Measurements from ENCODE around the gene CFAP20DC. TPM values are rescaled to one million over a fixed set of nuclear protein-coding genes. Genes with fewer than 3 reads are reported as not detected.
"Not testable (repeated sequence)": the region's sequence is repeated elsewhere in the genome, so short reads cannot be mapped to it uniquely, and the experiment has no call there.

CFAP20DC gene
- total RNA-seq, 1 donor, result 0.10 TPM

DNA sequence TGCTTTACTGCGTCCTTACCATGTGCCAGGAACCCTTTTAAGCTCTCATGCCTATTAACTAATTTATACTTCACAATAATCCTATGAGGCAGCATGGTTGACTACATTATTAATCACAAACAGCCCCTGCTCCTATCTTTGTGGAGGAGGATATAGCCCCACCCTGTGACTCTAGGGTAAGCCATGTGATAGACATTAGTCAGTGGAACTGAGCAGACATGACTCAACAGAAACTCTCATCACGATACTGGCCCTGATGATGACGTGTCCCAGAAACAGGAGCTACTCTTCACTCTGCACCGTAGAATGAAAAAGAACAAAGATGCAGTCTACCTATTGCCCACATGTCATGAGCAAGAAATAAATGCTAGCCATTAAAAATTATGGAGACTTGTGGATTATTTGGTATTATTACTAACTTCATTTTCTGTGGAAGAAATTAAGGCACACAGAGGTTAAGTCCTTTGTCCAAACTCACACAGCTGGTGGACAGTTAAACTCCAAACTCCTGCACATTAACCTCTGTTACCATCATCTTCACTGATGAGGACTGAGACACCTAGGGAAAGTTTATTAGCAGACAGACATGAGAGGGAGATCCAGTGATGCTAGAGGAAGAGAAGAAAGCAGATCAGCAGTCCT is 51.2 kb downstream of the CFAP20DC start:
- no peaks in the 10 kb centered on the region for H3K9me3 ChIP-seq (ENCODE audit: low read depth, low read length)
- H3K27me3 ChIP-seq (ENCODE audit: insufficient read depth, low read length), result no peaks in the 10 kb centered on the region

DNA sequence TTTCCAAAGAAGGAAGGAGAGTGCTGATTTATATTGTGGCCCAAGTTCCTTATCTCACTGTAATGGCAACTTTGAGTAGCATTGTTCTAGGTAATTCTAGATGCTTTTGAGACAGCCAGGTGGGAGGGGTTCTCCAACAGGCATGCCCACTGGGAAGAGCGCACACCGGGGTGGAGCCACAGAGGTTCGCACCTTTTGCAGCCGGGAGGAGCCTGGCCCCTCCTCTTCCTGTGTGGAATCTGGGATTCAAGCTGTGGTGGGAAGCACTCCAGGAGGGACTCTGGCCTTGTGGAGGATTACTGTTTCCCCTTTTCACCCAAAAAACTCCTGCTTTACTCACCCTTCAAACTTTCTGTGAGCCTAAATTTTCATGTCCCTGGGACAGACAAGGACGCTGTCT is 53.1 kb downstream of the CFAP20DC start:
- H3K27me3 ChIP-seq (ENCODE audit: insufficient read depth, low read length), result no peaks in the 10 kb centered on the region
- no peaks in the 10 kb centered on the region for H3K4me1 ChIP-seq (ENCODE audit: insufficient read depth, low read length)
- H3K4me3 ChIP-seq (ENCODE audit: low read length), result no peak overlapping the region
- no peaks in the 10 kb centered on the region for H3K9me3 ChIP-seq (ENCODE audit: low read depth, low read length)

More for the DNA sequence above, 51.2 kb downstream of the CFAP20DC start:
- Histone ChIP-seq H3K4me3 (ENCODE audit: low read length) (no peak overlapping the region), H3K4me1 (ENCODE audit: insufficient read depth, low read length) (no peaks in the 10 kb centered on the region)

DNA sequence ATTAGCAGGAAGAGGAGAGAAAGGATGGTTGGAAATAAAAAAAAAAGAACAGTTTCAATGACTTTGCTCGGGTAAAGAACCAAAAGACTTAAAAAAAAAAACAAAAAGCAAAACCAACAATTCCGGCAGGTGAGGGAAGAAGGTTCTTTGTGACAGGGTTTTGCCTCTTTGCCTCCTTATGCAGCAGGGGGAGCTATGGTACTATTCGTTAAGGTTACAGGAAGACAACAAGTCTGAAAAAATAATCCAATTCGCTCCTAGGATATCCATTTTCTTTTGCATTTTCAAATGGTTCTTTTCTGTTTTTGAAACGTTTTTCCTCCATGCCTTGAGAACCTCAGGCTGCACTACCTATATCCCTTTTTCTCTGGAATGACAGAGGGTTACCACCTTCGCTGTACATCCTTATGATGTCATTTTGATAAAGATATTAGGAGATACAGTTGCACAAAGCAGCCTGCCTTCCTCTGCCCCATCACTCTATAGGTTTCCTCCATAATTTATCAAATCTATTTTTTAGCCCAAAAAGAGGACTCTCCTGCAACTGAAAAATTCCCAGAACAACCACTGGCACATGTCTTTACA is 55.0 kb downstream of the CFAP20DC start:
- Histone ChIP-seq H3K4me1 (ENCODE audit: insufficient read depth, low read length) (no peaks in the 10 kb centered on the region), H3K4me3 (ENCODE audit: low read length) (no peak overlapping the region), H3K27me3 (ENCODE audit: insufficient read depth, low read length) (no peaks in the 10 kb centered on the region), H3K9me3 (ENCODE audit: low read depth, low read length) (no peaks in the 10 kb centered on the region)

DNA sequence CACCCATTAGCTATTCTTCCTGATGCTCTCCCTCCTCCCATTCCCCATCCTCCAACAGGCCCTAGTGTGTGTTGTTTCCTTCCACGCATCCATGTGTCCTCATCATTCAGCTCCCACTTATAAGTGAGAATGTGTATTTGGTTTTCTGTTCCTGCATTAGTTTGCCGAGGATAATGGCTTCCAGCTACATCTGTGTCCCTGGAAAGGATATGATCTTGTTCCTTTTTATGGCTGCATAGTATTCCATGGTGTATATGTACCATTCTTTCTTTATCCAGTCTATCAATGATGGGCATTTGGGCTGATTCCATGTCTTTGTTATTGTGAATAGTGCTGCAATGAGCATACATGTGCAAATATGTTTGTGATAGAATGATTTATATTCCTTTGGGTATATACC is 56.3 kb downstream of the CFAP20DC start:
- Histone ChIP-seq H3K4me3 (ENCODE audit: low read length) (no peak overlapping the region), H3K9me3 (ENCODE audit: low read depth, low read length) (no peaks in the 10 kb centered on the region), H3K27me3 (ENCODE audit: insufficient read depth, low read length) (no peaks in the 10 kb centered on the region), H3K4me1 (ENCODE audit: insufficient read depth, low read length) (no peaks in the 10 kb centered on the region)

- Histone ChIP-seq H3K4me3 (ENCODE audit: low read length) (no peak overlapping the region), H3K9me3 (ENCODE audit: low read depth, low read length) (no peaks in the 10 kb centered on the region), H3K4me1 (ENCODE audit: insufficient read depth, low read length) (no peaks in the 10 kb centered on the region), H3K27me3 (ENCODE audit: insufficient read depth, low read length) (no peaks in the 10 kb centered on the region)
Measured at GRCh38 chr3:58991623-58992022, 58.2 kb downstream of the CFAP20DC start.

DNA sequence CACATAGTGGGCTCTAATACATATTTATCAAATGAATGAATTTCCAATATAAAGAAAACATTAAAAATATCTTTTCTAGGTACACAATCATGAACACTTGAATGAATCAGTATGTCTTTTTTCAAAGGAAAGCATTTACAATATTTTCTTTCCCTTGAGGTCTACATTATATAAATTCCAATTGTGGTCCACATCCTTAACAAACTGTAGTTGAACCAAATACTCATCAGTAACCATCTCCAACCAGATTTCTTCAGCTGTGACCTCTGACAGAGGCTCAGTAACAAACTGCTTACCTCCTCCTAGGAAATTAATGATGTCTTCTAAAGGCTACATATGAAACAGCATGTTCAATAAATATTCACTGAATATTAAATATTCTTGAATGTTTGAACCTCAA is 58.8 kb downstream of the CFAP20DC start:
- Histone ChIP-seq H3K4me1 (ENCODE audit: insufficient read depth, low read length) (no peaks in the 10 kb centered on the region), H3K4me3 (ENCODE audit: low read length) (no peak overlapping the region), H3K27me3 (ENCODE audit: insufficient read depth, low read length) (no peaks in the 10 kb centered on the region), H3K9me3 (ENCODE audit: low read depth, low read length) (no peaks in the 10 kb centered on the region)

DNA sequence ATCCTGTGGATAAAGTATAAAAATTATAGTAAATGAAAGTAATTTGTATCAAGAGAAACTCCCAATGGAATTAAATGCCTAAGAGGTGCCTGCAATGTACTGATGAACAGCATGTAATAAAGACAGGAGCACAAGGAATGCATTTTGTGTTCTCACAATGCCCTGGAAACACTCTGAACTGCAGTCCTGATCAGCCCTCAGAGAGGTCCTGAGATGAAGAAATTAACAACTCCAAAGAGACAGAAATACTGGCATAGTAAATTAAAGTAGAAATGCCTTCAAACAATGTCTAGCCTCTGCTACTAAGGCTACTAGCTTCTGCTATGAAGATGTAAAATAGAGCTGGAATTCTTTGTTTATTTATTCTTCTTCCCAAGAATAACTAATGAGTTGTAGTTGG is 59.9 kb downstream of the CFAP20DC start:
- Histone ChIP-seq H3K27me3 (ENCODE audit: insufficient read depth, low read length) (no peaks in the 10 kb centered on the region), H3K9me3 (ENCODE audit: low read depth, low read length) (no peaks in the 10 kb centered on the region), H3K4me3 (ENCODE audit: low read length) (no peak overlapping the region), H3K4me1 (ENCODE audit: insufficient read depth, low read length) (no peaks in the 10 kb centered on the region)

GRCh38 chr3:58989163-58989562 is 60.7 kb downstream of the CFAP20DC start:
- H3K27me3 ChIP-seq (ENCODE audit: insufficient read depth, low read length), result no peaks in the 10 kb centered on the region
- H3K4me1 ChIP-seq (ENCODE audit: insufficient read depth, low read length), result no peaks in the 10 kb centered on the region
- no peak overlapping the region for H3K4me3 ChIP-seq (ENCODE audit: low read length)
- H3K9me3 ChIP-seq (ENCODE audit: low read depth, low read length), result no peaks in the 10 kb centered on the region

- Histone ChIP-seq H3K4me3 (ENCODE audit: low read length) (no peak overlapping the region), H3K27me3 (ENCODE audit: insufficient read depth, low read length) (no peaks in the 10 kb centered on the region), H3K9me3 (ENCODE audit: low read depth, low read length) (no peaks in the 10 kb centered on the region), H3K4me1 (ENCODE audit: insufficient read depth, low read length) (no peaks in the 10 kb centered on the region)
Measured at GRCh38 chr3:58988041-58988440, 61.8 kb downstream of the CFAP20DC start.

DNA sequence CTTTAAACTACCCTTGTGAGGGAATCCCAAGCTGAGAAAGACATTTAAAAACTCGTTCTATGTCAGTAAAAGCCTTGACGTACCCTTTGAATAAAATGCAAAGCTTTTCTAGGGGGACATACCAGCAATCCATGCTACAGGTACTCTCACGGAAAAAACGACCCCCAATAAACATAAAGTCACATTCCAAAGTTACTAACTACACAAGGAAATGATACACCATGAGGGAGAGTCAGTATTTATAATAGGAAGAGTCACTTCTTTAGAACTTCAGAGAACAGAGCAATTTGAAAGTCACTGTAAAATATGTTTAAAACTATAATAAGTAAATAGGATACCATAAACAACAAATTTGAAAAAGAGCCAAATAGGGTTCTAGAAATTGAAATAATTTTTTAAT is 63.2 kb downstream of the CFAP20DC start:
- Histone ChIP-seq H3K9me3 (ENCODE audit: low read depth, low read length) (no peaks in the 10 kb centered on the region), H3K4me1 (ENCODE audit: insufficient read depth, low read length) (no peaks in the 10 kb centered on the region), H3K4me3 (ENCODE audit: low read length) (no peak overlapping the region), H3K27me3 (ENCODE audit: insufficient read depth, low read length) (no peaks in the 10 kb centered on the region)

DNA sequence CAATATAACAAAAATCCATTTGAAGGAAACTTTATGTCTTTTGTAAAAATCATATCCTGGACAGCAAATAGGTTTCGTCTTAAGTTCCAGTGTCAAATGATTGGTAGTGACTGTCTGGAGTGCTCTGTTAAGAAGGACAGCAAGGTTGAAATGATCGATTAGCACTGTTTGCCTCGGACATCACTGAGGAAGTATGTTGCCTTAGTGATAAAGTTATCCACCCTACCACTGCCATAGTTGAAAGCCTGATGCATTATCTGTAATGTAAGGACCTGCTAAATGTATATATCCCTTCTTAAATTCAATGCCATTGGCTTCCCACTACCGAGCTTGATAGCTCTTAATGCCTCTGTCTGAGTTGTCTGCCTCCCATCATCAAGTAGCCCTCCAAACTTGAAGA is 70.0 kb downstream of the CFAP20DC start:
- Histone ChIP-seq H3K9me3 (ENCODE audit: low read depth, low read length) (no peaks in the 10 kb centered on the region), H3K4me1 (ENCODE audit: insufficient read depth, low read length) (no peaks in the 10 kb centered on the region), H3K4me3 (ENCODE audit: low read length) (no peak overlapping the region), H3K27me3 (ENCODE audit: insufficient read depth, low read length) (no peaks in the 10 kb centered on the region)

GRCh38 chr3:58973796-58974195 is 76.0 kb downstream of the CFAP20DC start:
- no peak overlapping the region for H3K4me3 ChIP-seq (ENCODE audit: low read length)
- H3K27me3 ChIP-seq (ENCODE audit: insufficient read depth, low read length), result no peaks in the 10 kb centered on the region
- H3K9me3 ChIP-seq (ENCODE audit: low read depth, low read length), result no peaks in the 10 kb centered on the region
- H3K4me1 ChIP-seq (ENCODE audit: insufficient read depth, low read length), result no peaks in the 10 kb centered on the region

GRCh38 chr3:58967866-58968265 is 82.0 kb downstream of the CFAP20DC start:
- not testable (repeated sequence) for H3K27me3 ChIP-seq (ENCODE audit: insufficient read depth, low read length); H3K9me3 ChIP-seq (ENCODE audit: low read depth, low read length); H3K4me1 ChIP-seq (ENCODE audit: insufficient read depth, low read length); H3K4me3 ChIP-seq (ENCODE audit: low read length)

DNA sequence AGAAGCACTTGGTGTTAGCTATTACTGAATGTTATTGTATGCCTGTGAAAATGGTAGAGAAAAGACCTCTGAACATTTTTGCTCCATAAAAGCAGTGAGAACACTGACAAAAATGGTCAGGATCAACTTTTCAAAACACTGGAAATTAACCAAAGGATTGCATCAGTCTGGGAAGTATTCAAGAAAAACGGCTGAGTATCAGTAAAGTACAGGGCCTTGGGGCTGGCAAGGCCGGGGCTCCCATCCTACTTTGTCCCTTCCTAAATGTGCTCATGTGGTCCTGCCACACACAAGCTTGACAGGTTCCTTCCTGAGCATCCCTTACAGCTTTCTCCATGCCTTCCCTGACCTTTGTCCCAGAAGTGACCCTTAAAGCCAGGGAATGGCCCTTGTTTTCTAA is 84.0 kb downstream of the CFAP20DC start:
- Histone ChIP-seq H3K27me3 (ENCODE audit: insufficient read depth, low read length) (no peaks in the 10 kb centered on the region), H3K4me1 (ENCODE audit: insufficient read depth, low read length) (no peaks in the 10 kb centered on the region), H3K4me3 (ENCODE audit: low read length) (no peak overlapping the region), H3K9me3 (ENCODE audit: low read depth, low read length) (no peaks in the 10 kb centered on the region)

DNA sequence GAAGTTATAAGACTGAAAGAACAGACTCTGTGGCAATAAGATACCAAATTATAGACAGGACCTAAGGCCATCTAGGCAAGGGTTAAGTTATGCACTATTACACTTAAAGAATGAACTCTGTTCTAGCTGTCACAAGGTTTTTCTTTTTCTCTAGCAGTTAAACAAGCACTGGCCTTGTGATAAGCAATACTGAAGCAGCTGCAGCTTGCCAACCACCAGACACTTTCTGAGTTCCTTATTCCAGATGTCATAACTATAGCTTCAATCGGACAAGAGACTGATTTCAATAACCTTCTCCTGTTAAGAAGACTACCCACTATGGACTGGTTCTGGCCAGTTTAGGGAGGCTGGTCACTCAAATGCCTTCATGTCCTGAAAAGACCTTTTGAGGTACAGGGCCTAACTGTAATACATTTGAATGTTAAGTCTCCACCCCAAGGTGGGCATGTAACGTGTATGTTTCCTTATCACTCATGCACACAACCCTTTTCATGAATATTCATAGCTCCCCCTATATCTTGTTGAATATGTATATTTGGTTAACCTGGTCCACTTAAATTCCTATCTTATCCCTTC is 85.8 kb downstream of the CFAP20DC start:
- H3K4me1 ChIP-seq (ENCODE audit: insufficient read depth, low read length), result no peaks in the 10 kb centered on the region

DNA sequence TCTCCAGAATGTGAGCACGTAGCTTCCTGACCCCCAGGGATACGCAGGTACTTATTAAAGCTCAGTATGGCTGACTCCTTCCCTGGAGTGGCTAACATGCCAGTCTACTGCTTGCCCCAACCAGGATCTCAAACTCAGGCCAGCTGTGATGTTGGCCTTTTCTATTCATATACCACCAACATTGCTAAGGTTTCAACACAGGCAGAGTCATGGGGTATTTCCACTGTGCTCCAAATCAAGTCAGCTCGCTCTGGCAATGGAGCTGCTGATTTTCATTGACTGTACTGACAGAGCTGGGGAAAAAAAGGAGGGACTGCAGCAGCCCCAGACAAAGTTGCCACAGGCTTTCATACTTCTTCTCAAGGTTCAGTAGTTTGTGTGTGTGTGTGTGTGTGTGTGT is 87.0 kb downstream of the CFAP20DC start:
- Histone ChIP-seq H3K9me3 (ENCODE audit: low read depth, low read length) (no peaks in the 10 kb centered on the region), H3K4me3 (ENCODE audit: low read length) (no peak overlapping the region), H3K4me1 (ENCODE audit: insufficient read depth, low read length) (no peaks in the 10 kb centered on the region), H3K27me3 (ENCODE audit: insufficient read depth, low read length) (no peaks in the 10 kb centered on the region)

More for the DNA sequence above, 85.8 kb downstream of the CFAP20DC start:
- no peaks in the 10 kb centered on the region for H3K9me3 ChIP-seq (ENCODE audit: low read depth, low read length)
- no peaks in the 10 kb centered on the region for H3K27me3 ChIP-seq (ENCODE audit: insufficient read depth, low read length)
- no peak overlapping the region for H3K4me3 ChIP-seq (ENCODE audit: low read length)
